Inflammatory macrophage (primary cell): Measurements from ENCODE around the gene TMC1.
A peak's percentile ranks its signal among the peaks of the same experiment; 100 is the strongest.
"Not testable (repeated sequence)": the region's sequence is repeated elsewhere in the genome, so short reads cannot be mapped to it uniquely, and the experiment has no call there.

Experiments
- DNase-seq, 2 donors: peaks; one replicate each; pipeline ENCODE4 v3.0.0-alpha.2; 2020 to 2022
- total RNA-seq, 18 experiments: gene quantifications; one replicate each; lab custom pipeline; 2026; ENCODE audit warnings: mixed read lengths in 6 of 18, inconsistent platforms in 2 of 18; lab: John Stamatoyannopoulos, UW

Gene TMC1
- 0 to 0.64 (median 0.13) reads per million in 18 experiments for total RNA-seq

- DNase-seq, result not testable (repeated sequence)
Observed at GRCh38 chr9:72521416-72521815, at the start of gene TMC1. Gene TMC1 (plus strand): TSS chr9:72521608. CDS start chr9:72648649, 127,041 bp downstream.

GRCh38 chr9:72473474-72474261 is 47.7 kb upstream of the TMC1 start:
- peak; percentile 68 to 74 for DNase-seq

GRCh38 chr9:72474676-72475075 is 46.7 kb upstream of the TMC1 start:
- DNase-seq, result no peak

GRCh38 chr9:72476100-72476499 is 45.3 kb upstream of the TMC1 start:
- DNase-seq, result no peak

GRCh38 chr9:72476617-72477437 is 44.6 kb upstream of the TMC1 start:
- no peak for DNase-seq

GRCh38 chr9:72477930-72478518 is 43.4 kb upstream of the TMC1 start:
- DNase-seq, result peak; percentile 52 to 73

GRCh38 chr9:72478966-72479365 is 42.4 kb upstream of the TMC1 start:
- DNase-seq, result no peak

- not testable (repeated sequence) for DNase-seq
Observed at GRCh38 chr9:72480261-72480660, 41.1 kb upstream of the TMC1 start.

GRCh38 chr9:72480921-72481320 is 40.5 kb upstream of the TMC1 start:
- no peak for DNase-seq

GRCh38 chr9:72485821-72486593 is 35.4 kb upstream of the TMC1 start:
- no peak for DNase-seq

- no peak for DNase-seq
Observed at GRCh38 chr9:72486594-72486955, 34.8 kb upstream of the TMC1 start.

GRCh38 chr9:72487665-72488064 is 33.7 kb upstream of the TMC1 start:
- DNase-seq, result not testable (repeated sequence)

GRCh38 chr9:72489986-72490385 is 31.4 kb upstream of the TMC1 start:
- no peak for DNase-seq

- no peak for DNase-seq
Observed at GRCh38 chr9:72491242-72491641, 30.2 kb upstream of the TMC1 start.

- no peak for DNase-seq
Observed at GRCh38 chr9:72494051-72494450, 27.4 kb upstream of the TMC1 start.

- no peak for DNase-seq
Observed at GRCh38 chr9:72497447-72498046, 23.9 kb upstream of the TMC1 start.

GRCh38 chr9:72506615-72507014 is 14.8 kb upstream of the TMC1 start:
- DNase-seq, result peak in 1 of 2 donors; percentile 11

- DNase-seq, result peak in 1 of 2 donors; percentile 5
Observed at GRCh38 chr9:72509053-72509452, 12.4 kb upstream of the TMC1 start.

GRCh38 chr9:72509635-72510034 is 11.8 kb upstream of the TMC1 start:
- peak in 1 of 2 donors; percentile 18 for DNase-seq

GRCh38 chr9:72521011-72521410 is 397 bp upstream of the TMC1 start:
- not testable (repeated sequence) for DNase-seq

- peak; percentile 74 to 89 for DNase-seq
Observed at GRCh38 chr9:72524820-72525540, 3.6 kb downstream of the TMC1 start.
